PC-9 (cell line): Measurements from ENCODE around the gene FADS3. TPM values are rescaled to one million over a fixed set of nuclear protein-coding genes. Genes with fewer than 3 reads are reported as not detected.

Source experiments
- BruUV-seq: library from RNA; stranded (reverse); fragments of 400-500 nt; replicated peaks from 2 replicates; lab custom pipeline; 2021; lab: Mats Ljungman, UMichigan
- CTCF ChIA-PET: fragments of 300-600 bp; sonication (Branson Sonifier 250); formaldehyde crosslinking; loops from one replicate; lab custom pipeline; 2022; ENCODE audit warnings: antibody characterized with exemption; lab: Charles Lee
- POLR2A ChIA-PET: fragments of 300-600 bp; sonication (Branson Sonifier 250); formaldehyde crosslinking; loops from one replicate; lab custom pipeline; 2022; ENCODE audit warnings: antibody characterized with exemption; ENCODE audit not compliant: unreplicated experiment; lab: Charles Lee
- DNase-seq, 2 experiments: peaks; one replicate each; pipeline versions ENCODE4 v3.0.0 to v3.0.0-alpha.2; 2015 to 2022; ENCODE audit warnings: mixed read lengths in 1 of 2
- H2AFZ ChIP-seq: fragments of 200-600 bp; sonication (generic); 2 replicates; pipeline ENCODE4 v1.8.1; 2017; ENCODE audit warnings: antibody characterized with exemption
- H3F3A ChIP-seq: fragments of 200-600 bp; sonication (generic); 2 replicates; pipeline ENCODE4 v1.8.1; 2017; ENCODE audit warnings: antibody characterized with exemption, mild to moderate bottlenecking, low read depth; ENCODE audit not compliant: insufficient read depth
- H3K27ac ChIP-seq: fragments of 200-600 bp; sonication (generic); 2 replicates; pipeline ENCODE4 v1.6.1; 2016; ENCODE audit warnings: mixed run types
- H3K27me3 ChIP-seq: fragments of 200-600 bp; sonication (generic); 2 replicates; pipeline ENCODE4 v1.6.1; 2016; ENCODE audit warnings: low read depth, mixed run types; ENCODE audit not compliant: insufficient read depth
- H3K36me3 ChIP-seq: fragments of 200-600 bp; sonication (generic); 2 replicates; pipeline ENCODE4 v1.6.1; 2016; ENCODE audit warnings: low read depth, mixed run types
- H3K4me1 ChIP-seq: fragments of 200-600 bp; sonication (generic); replicated peaks from 2 replicates; pipeline ENCODE4 v1.6.1; 2016; ENCODE audit warnings: mixed run types; ENCODE audit not compliant: insufficient read depth
- H3K4me2 ChIP-seq: fragments of 200-600 bp; sonication (generic); 2 replicates; pipeline ENCODE4 v1.6.1; 2017; ENCODE audit warnings: mixed run types
- H3K4me3 ChIP-seq: fragments of 200-600 bp; sonication (generic); 2 replicates; pipeline ENCODE4 v1.6.1; 2016; ENCODE audit warnings: mixed run types
- H3K79me2 ChIP-seq: fragments of 200-600 bp; sonication (generic); 2 replicates; pipeline ENCODE4 v1.6.1; 2017; ENCODE audit warnings: low read depth, mixed run types
- H3K9me2 ChIP-seq: fragments of 200-600 bp; sonication (generic); 2 replicates; pipeline ENCODE4 v1.8.1; 2017; ENCODE audit warnings: mild to moderate bottlenecking; ENCODE audit not compliant: insufficient read depth
- H3K9me3 ChIP-seq: fragments of 200-600 bp; sonication (generic); 2 replicates; pipeline ENCODE4 v1.8.1; 2016; ENCODE audit warnings: low read depth; ENCODE audit not compliant: insufficient read depth
- H4K20me1 ChIP-seq: fragments of 200-600 bp; sonication (generic); 2 replicates; pipeline ENCODE4 v1.8.1; 2017; ENCODE audit not compliant: insufficient read depth
- CTCF ChIP-seq: fragments of 200-600 bp; sonication (generic); conservative IDR thresholded peaks from 2 replicates; pipeline ENCODE4 v1.6.1; 2017; ENCODE audit warnings: mixed run types, antibody characterized with exemption, mild to moderate bottlenecking, moderate library complexity
- EZH2 ChIP-seq: fragments of 200-600 bp; sonication (generic); IDR thresholded peaks from 2 replicates; pipeline ENCODE4 v1.8.0; 2017; ENCODE audit warnings: antibody characterized with exemption, low read depth
- intact Hi-C: fragments of 100-400 bp; cut with micrococcal nuclease; formaldehyde crosslinking; loops from one replicate; pipeline ENCODE4 v1.10.0; 2022; ENCODE audit not compliant: unreplicated experiment
- total RNA-seq: library from RNA; stranded (reverse); gene quantifications from 2 replicates; pipeline ENCODE4 v1.2.3, GENCODE V29; 2021

Gene FADS3
- total RNA-seq, 1 experiment from 2014 or later: 75.5 TPM

- intact Hi-C loops: no loop called here
- TF ChIP-seq CTCF: no peak
- no TSS peak for BruUV-seq
- Histone ChIP-seq H3F3A (no peaks in the 10 kb centered on the region), H2AFZ (no peak overlapping the region), H3K27ac (no peak overlapping the region), H4K20me1 (no peaks in the 10 kb centered on the region), H3K9me2 (no peaks in the 10 kb centered on the region), H3K4me2 (no peak overlapping the region), H3K79me2 (no peaks in the 10 kb centered on the region), H3K36me3 (no peaks in the 10 kb centered on the region), H3K4me1 (no peaks in the 10 kb centered on the region), H3K27me3 (no peaks in the 10 kb centered on the region), H3K9me3 (no peaks in the 10 kb centered on the region), H3K4me3 (no peak overlapping the region)
- CTCF ChIA-PET: no interaction called here
- DNase-seq: no peak
- POLR2A ChIA-PET: no interaction called here
These were observed 46.3 kb downstream of the FADS3 start for GRCh38 chr11:61844909-61845565.

DNA sequence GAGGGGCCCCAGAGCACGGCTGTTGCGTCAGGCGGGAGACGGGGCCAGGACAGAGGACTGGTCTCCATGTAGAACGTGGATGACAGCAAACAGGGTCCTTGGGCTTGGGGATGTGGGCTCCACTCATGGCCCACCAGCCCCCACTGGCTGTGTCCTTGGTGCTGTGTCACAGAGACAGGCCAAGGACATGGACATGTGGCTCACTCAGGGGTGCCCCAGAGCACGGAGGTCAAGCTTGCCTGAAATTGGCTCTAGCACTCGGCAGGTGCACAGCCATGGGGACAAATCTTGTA is 48.9 kb downstream of the FADS3 start:
- Histone ChIP-seq H3K79me2 (no peaks in the 10 kb centered on the region), H3K4me2 (no peak overlapping the region), H3K27ac (no peak overlapping the region), H4K20me1 (no peaks in the 10 kb centered on the region), H3F3A (no peaks in the 10 kb centered on the region), H3K9me3 (no peaks in the 10 kb centered on the region), H3K4me3 (no peak overlapping the region), H3K9me2 (no peaks in the 10 kb centered on the region), H2AFZ (no peak overlapping the region), H3K36me3 (no peaks in the 10 kb centered on the region), H3K4me1 (no peaks in the 10 kb centered on the region), H3K27me3 (no peaks in the 10 kb centered on the region)
- intact Hi-C loops: no loop called here
- DNase-seq: no peak
- TF ChIP-seq EZH2 (no peak), CTCF (no peak)
- no TSS peak for BruUV-seq
- POLR2A ChIA-PET: no interaction called here
- CTCF ChIA-PET: no interaction called here

GRCh38 chr11:61841636-61842527 is 49.5 kb downstream of the FADS3 start:
- Histone ChIP-seq H3K9me2 (no peaks in the 10 kb centered on the region), H3K4me1 (no peaks in the 10 kb centered on the region), H3K4me2 (no peak overlapping the region), H3K27me3 (no peaks in the 10 kb centered on the region), H3K4me3 (no peak overlapping the region), H3F3A (no peaks in the 10 kb centered on the region), H3K9me3 (no peaks in the 10 kb centered on the region), H2AFZ (no peak overlapping the region), H3K36me3 (no peaks in the 10 kb centered on the region), H3K27ac (no peak overlapping the region), H4K20me1 (no peaks in the 10 kb centered on the region), H3K79me2 (no peaks in the 10 kb centered on the region)
- TF ChIP-seq CTCF (no peak), EZH2 (no peak)
- POLR2A ChIA-PET: no interaction called here
- no TSS peak for BruUV-seq
- CTCF ChIA-PET: no interaction called here
- no peak for DNase-seq
- intact Hi-C loops: no loop called here
